B cell (primary cell): ENCODE results near the gene ARMC9. TPM values are rescaled to one million over a fixed set of nuclear protein-coding genes. Genes with fewer than 3 reads are reported as not detected.

Experiments used
- ATAC-seq: fragments of 200-7000 bp; cut with Tn5 transposase; one replicate; pipeline ENCODE4 v1.10.0; 2021; ENCODE audit warnings: low read depth, mild to moderate bottlenecking, moderate number of reproducible peaks, moderate library complexity
- CTCF ChIA-PET: fragments of 350-600 bp; sonication (Branson Sonifier 250); formaldehyde crosslinking; loops from one replicate; lab custom pipeline; 2021; ENCODE audit warnings: antibody characterized with exemption, inconsistent platforms; lab: Charles Lee
- POLR2A ChIA-PET: fragments of 350-600 bp; sonication (Branson Sonifier 250); formaldehyde crosslinking; loops from one replicate; lab custom pipeline; 2021; ENCODE audit warnings: antibody characterized with exemption; lab: Charles Lee
- DNase-seq: peaks from one replicate; pipeline ENCODE4 v3.0.0; 2013
- H2AFZ ChIP-seq: 2 replicates; pipeline ENCODE4 v1.6.1; 2012; ENCODE audit warnings: mild to moderate bottlenecking, low read depth, low read length; ENCODE audit not compliant: insufficient read depth, poor library complexity, severe bottlenecking
- H3K27ac ChIP-seq, 2 donors: 1 replicate in 1 of 2; 2 replicates in 1 of 2; pipeline ENCODE4 v1.5.1; 2012 to 2013; ENCODE audit warnings: low read length in 2 of 2, mild to moderate bottlenecking in 2 of 2, moderate library complexity in 1 of 2
- H3K27me3 ChIP-seq, 4 experiments: fragments of 200-600 bp in 1 of 4; sonication (generic) in 1 of 4; replicated peaks in 1 of 4; 1 replicate in 2 of 4; 2 replicates in 2 of 4; pipeline versions ENCODE4 v1.6.1 to v1.7.0; 2013 to 2016; ENCODE audit warnings: low read length in 3 of 4, mild to moderate bottlenecking in 2 of 4, mixed read lengths in 1 of 4, moderate library complexity in 1 of 4; ENCODE audit not compliant: insufficient read depth in 4 of 4, control insufficient read depth in 3 of 4; ENCODE audit errors: control extremely low read depth in 1 of 4
- H3K36me3 ChIP-seq, 2 experiments: replicated peaks in 1 of 2; 1 replicate in 1 of 2; 2 replicates in 1 of 2; pipeline versions ENCODE4 v1.6.1 to v1.7.1; 2013; ENCODE audit warnings: low read length in 1 of 2; ENCODE audit not compliant: insufficient read depth in 2 of 2, control insufficient read depth in 1 of 2; ENCODE audit errors: control extremely low read depth in 1 of 2, extremely low read depth in 1 of 2
- H3K4me1 ChIP-seq, 2 donors: fragments of 200-600 bp in 1 of 2; sonication (generic) in 1 of 2; 1 replicate in 1 of 2; 2 replicates in 1 of 2; pipeline versions ENCODE4 v1.5.1 to v1.6.1; 2013 to 2017; ENCODE audit warnings: low read length in 2 of 2; ENCODE audit not compliant: control insufficient read depth in 2 of 2, insufficient read depth in 2 of 2
- H3K4me2 ChIP-seq: replicated peaks from 2 replicates; pipeline ENCODE3; 2012; ENCODE audit warnings: mild to moderate bottlenecking, low read depth, low read length; ENCODE audit not compliant: poor library complexity, severe bottlenecking
- H3K4me3 ChIP-seq, 5 experiments: fragments of 200-600 bp in 1 of 5; sonication (generic) in 1 of 5; 1 replicate in 3 of 5; 2 replicates in 2 of 5; pipeline versions ENCODE4 v1.5.1 to v1.7.0; 2011 to 2016; ENCODE audit warnings: low read length in 4 of 5, mild to moderate bottlenecking in 4 of 5, low read depth in 2 of 5, control low read depth in 1 of 5, moderate library complexity in 1 of 5; ENCODE audit not compliant: insufficient read depth in 1 of 5; ENCODE audit errors: control extremely low read depth in 1 of 5, extremely low read depth in 1 of 5
- H3K79me2 ChIP-seq: fragments of 200-600 bp; sonication (generic); one replicate; pipeline ENCODE4 v1.6.0; 2016; ENCODE audit warnings: low read length; ENCODE audit not compliant: control insufficient read depth, insufficient read depth
- H3K9ac ChIP-seq: fragments of 200-600 bp; sonication (generic); 2 replicates; pipeline ENCODE4 v1.6.1; 2017; ENCODE audit warnings: mild to moderate bottlenecking, low read length, moderate library complexity
- H3K9me3 ChIP-seq, 3 donors: one replicate each; pipeline versions ENCODE4 v1.6.1 to v1.7.1; 2013; ENCODE audit warnings: low read length in 2 of 3; ENCODE audit not compliant: control insufficient read depth in 2 of 3, insufficient read depth in 1 of 3; ENCODE audit errors: control extremely low read depth in 1 of 3
- H4K20me1 ChIP-seq: 2 replicates; pipeline ENCODE4 v1.6.0; 2012; ENCODE audit warnings: mild to moderate bottlenecking, low read length; ENCODE audit not compliant: insufficient read depth, control insufficient read depth, poor library complexity, severe bottlenecking
- H3K27ac Mint-ChIP-seq: one replicate; pipeline ENCODE4 v1.8.0; 2021; ENCODE audit warnings: mixed read lengths
- H3K27me3 Mint-ChIP-seq: one replicate; pipeline ENCODE4 v1.8.0; 2021; ENCODE audit warnings: mixed read lengths
- H3K4me1 Mint-ChIP-seq: one replicate; pipeline ENCODE4 v1.8.0; 2021; ENCODE audit warnings: mixed read lengths
- H3K4me3 Mint-ChIP-seq: one replicate; pipeline ENCODE4 v1.8.0; 2021; ENCODE audit warnings: mixed read lengths
- H3K9me3 Mint-ChIP-seq: one replicate; pipeline ENCODE4 v1.8.0; 2022; ENCODE audit warnings: mixed read lengths; ENCODE audit not compliant: insufficient read depth
- EZH2 ChIP-seq: IDR thresholded peaks from 2 replicates; pipeline ENCODE4 v1.6.1; 2012; ENCODE audit warnings: borderline replicate concordance, low read depth, mild to moderate bottlenecking, moderate library complexity, low read length; ENCODE audit not compliant: insufficient read depth, poor library complexity, severe bottlenecking
- WGBS: methylation state at CpG from one replicate; pipeline ENCODE4 v1.1.5; 2013; ENCODE audit warnings: missing lambda C conversion rate; ENCODE audit not compliant: insufficient coverage; 5-methylcytosine and 5-hydroxymethylcytosine counted together
- intact Hi-C: fragments of 100-400 bp; cut with micrococcal nuclease; formaldehyde crosslinking; loops from one replicate; pipeline ENCODE4 v1.10.0; 2022
- polyA plus RNA-seq: library from polyadenylated mRNA; depleted of rRNA; stranded (reverse); fragments of >200 nt; gene quantifications from 2 replicates; pipeline ENCODE4 v1.2.3, GENCODE V29; 2012
- total RNA-seq, 2 donors: library from RNA; stranded (reverse); fragments of 120-200 nt in 1 of 2; gene quantifications; 1 replicate in 1 of 2; 2 replicates in 1 of 2; pipeline versions ENCODE4 v1.2.3 to v1.2.4, GENCODE V29; 2013 to 2022
- TF ChIP-seq, protein P1 (sequence below): fragments of 200-600 bp; IDR thresholded peaks from one replicate; pipeline ENCODE4 v1.8.0; 2022; ENCODE audit warnings: antibody characterized with exemption, mild to moderate bottlenecking

ARMC9 gene
- total and polyA plus RNA-seq, 2 donors (not counting 1 experiment from before 2014, with no cell fraction given): 0.40 to 5.4 TPM

DNA sequence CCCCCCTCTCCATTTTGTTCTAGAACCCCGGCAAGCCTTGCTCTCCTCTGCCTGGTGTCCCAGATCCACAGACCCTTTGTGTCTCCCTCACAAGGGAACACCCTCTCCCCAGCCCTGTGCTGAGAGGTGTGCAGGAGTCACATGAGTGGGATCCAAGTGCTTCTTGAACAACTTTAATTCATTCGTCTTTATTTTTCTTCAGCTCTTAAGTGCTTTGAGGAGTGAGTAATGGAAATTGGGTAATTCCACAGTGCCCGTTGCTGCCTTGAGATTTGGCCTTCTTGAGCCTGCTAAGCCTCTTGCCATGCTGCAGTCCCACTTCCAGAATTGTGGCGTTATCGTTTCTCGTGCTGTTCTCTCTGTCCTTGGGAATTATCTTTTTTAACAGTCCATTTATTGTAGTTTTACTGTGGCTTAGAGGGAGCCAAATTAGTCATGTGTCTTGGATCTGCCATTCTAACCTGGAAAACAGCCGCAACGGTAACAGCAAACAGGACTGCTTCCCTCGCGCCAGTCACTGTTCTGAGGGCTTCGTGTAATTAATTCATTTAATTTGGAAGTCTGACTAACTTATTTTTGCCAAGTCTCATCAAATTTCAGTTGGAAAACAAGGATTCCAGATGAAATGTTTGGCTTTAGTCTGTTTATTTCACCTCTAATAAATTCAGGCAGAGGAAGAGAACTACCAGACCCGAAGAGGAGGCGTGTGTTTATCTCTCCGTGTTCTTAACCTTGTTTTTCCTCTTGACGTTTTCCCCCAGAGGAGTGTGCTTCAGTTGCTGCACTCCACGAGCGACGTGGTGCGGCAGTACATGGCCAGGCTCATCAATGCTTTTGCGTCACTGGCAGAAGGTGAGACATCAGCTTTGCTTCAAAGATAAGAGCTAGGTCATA is 72.0 kb downstream of the ARMC9 start:
- DNase-seq (no peak), ATAC-seq (no peak)
- Histone ChIP-seq H3K4me3 (no peak overlapping the region), H3K9me3 (no peaks in the 10 kb centered on the region), H3K4me1 (no peaks in the 10 kb centered on the region), H4K20me1 (no peaks in the 10 kb centered on the region), H3K27me3 (no peaks in the 10 kb centered on the region), H3K36me3 (no peaks in the 10 kb centered on the region), H3K27ac (no peak overlapping the region), H3K9ac (no peak overlapping the region), H2AFZ (no peak overlapping the region), H3K79me2 (no peaks in the 10 kb centered on the region), H3K4me2 (no peak overlapping the region)
- Mint-ChIP-seq H3K4me1 (peaks cover 2% of the 10 kb centered on the region), H3K4me3 (no peak overlapping the region), H3K9me3 (no peaks in the 10 kb centered on the region), H3K27me3 (no peaks in the 10 kb centered on the region), H3K27ac (no peak overlapping the region)
- WGBS: over 99% methylated on average over 17 of the region's 20 CpGs
- TF ChIP-seq EZH2: no peak
- TF ChIP-seq, protein P1, sequence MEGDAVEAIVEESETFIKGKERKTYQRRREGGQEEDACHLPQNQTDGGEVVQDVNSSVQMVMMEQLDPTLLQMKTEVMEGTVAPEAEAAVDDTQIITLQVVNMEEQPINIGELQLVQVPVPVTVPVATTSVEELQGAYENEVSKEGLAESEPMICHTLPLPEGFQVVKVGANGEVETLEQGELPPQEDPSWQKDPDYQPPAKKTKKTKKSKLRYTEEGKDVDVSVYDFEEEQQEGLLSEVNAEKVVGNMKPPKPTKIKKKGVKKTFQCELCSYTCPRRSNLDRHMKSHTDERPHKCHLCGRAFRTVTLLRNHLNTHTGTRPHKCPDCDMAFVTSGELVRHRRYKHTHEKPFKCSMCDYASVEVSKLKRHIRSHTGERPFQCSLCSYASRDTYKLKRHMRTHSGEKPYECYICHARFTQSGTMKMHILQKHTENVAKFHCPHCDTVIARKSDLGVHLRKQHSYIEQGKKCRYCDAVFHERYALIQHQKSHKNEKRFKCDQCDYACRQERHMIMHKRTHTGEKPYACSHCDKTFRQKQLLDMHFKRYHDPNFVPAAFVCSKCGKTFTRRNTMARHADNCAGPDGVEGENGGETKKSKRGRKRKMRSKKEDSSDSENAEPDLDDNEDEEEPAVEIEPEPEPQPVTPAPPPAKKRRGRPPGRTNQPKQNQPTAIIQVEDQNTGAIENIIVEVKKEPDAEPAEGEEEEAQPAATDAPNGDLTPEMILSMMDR: no peak
- POLR2A ChIA-PET: no interaction called here
- intact Hi-C loops: no loop called here
- CTCF ChIA-PET: no interaction called here

DNA sequence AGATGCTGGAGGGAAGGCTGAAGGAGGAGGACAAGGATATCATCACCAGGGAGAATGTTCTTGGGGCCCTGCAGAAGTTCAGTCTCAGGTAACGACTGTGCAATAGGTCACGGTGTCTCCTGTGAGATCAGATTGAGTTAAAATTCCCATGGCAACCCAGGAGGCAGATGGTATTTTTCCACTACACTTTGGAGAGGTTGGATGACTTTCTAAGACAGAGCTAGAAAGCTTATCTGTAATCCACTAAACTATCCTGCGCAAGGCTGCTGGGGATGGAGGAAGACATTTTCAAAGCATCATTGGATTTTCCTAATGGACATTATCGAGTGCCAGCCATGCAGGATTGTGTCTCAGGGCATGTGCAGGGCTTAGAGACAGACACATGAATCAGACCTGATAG is 74.6 kb downstream of the ARMC9 start:
- Mint-ChIP-seq H3K9me3 (no peaks in the 10 kb centered on the region), H3K27ac (no peak overlapping the region), H3K4me3 (no peak overlapping the region), H3K27me3 (no peaks in the 10 kb centered on the region), H3K4me1 (peaks cover 2% of the 10 kb centered on the region)
- Histone ChIP-seq H2AFZ (no peak overlapping the region), H3K9ac (no peak overlapping the region), H3K27me3 (no peaks in the 10 kb centered on the region), H3K9me3 (no peaks in the 10 kb centered on the region), H3K27ac (no peak overlapping the region), H3K4me1 (no peaks in the 10 kb centered on the region), H3K36me3 (no peaks in the 10 kb centered on the region), H3K4me3 (no peak overlapping the region), H4K20me1 (no peaks in the 10 kb centered on the region), H3K79me2 (no peaks in the 10 kb centered on the region), H3K4me2 (no peak overlapping the region)
- intact Hi-C loops: no loop called here
- 97% methylated on average over 4 of the region's 4 CpGs for WGBS
- ATAC-seq (no peak), DNase-seq (no peak)
- POLR2A ChIA-PET: no interaction called here
- CTCF ChIA-PET: no interaction called here
- TF ChIP-seq, protein P1: no peak
- no peak for TF ChIP-seq EZH2
